Peyer's patch (tissue), 4 donors: Measurements from ENCODE around the gene STK32C. TPM values are rescaled to one million over a fixed set of nuclear protein-coding genes. Genes with fewer than 3 reads are reported as not detected.
"Not testable (repeated sequence)": the region's sequence is repeated elsewhere in the genome, so short reads cannot be mapped to it uniquely, and the experiment has no call there.

Experiments
- DNase-seq, 3 donors: peaks; one replicate each; pipeline ENCODE4 v3.0.0-alpha.2; 2017 to 2019
- H3K27ac ChIP-seq, 4 donors: fragments of 200-600 bp; sonication (generic); one replicate each; pipeline ENCODE4 v1.5.1; 2016 to 2019
- H3K27me3 ChIP-seq, 2 donors: fragments of 200-600 bp; sonication (generic); one replicate each; pipeline ENCODE4 v1.5.1; 2019
- H3K36me3 ChIP-seq, 3 donors: fragments of 200-600 bp; sonication (generic); one replicate each; pipeline ENCODE4 v1.5.1; 2016 to 2019
- H3K4me1 ChIP-seq, 4 donors: fragments of 200-600 bp; sonication (generic); one replicate each; pipeline ENCODE4 v1.5.1; 2016 to 2019
- H3K4me3 ChIP-seq, 4 donors: fragments of 200-600 bp; sonication (generic); 1 replicate in 3 of 4; 2 replicates in 1 of 4; pipeline ENCODE4 v1.5.1; 2016 to 2019; ENCODE audit warnings: mild to moderate bottlenecking in 1 of 4
- H3K9me3 ChIP-seq, 4 donors: fragments of 200-600 bp; sonication (generic); one replicate each; pipeline ENCODE4 v1.5.1; 2016 to 2019; ENCODE audit warnings: mild to moderate bottlenecking in 1 of 4
- CTCF ChIP-seq, 6 experiments: fragments of 450-650 bp in 4 of 6; fragments of 200-600 bp in 2 of 6; sonication (generic) in 1 of 6; IDR thresholded peaks; one replicate each; pipeline ENCODE4 v1.5.1; 2017 to 2019; ENCODE audit warnings: antibody characterized with exemption in 6 of 6, mild to moderate bottlenecking in 3 of 6, moderate library complexity in 1 of 6
- POLR2A ChIP-seq, 2 donors: fragments of 450-650 bp; IDR thresholded peaks; one replicate each; pipeline ENCODE4 v1.5.1; 2017; ENCODE audit warnings: antibody characterized with exemption in 2 of 2, mild to moderate bottlenecking in 2 of 2, moderate library complexity in 2 of 2
- total RNA-seq, 4 donors: library from RNA; depleted of rRNA; stranded (reverse); fragments of >200 nt; gene quantifications; one replicate each; pipeline ENCODE4 v1.1.0, GENCODE V29; 2016

Gene STK32C
- total RNA-seq, 4 donors from 2014 or later, result 0.35 to 23.9 (median 4.4) TPM

DNA sequence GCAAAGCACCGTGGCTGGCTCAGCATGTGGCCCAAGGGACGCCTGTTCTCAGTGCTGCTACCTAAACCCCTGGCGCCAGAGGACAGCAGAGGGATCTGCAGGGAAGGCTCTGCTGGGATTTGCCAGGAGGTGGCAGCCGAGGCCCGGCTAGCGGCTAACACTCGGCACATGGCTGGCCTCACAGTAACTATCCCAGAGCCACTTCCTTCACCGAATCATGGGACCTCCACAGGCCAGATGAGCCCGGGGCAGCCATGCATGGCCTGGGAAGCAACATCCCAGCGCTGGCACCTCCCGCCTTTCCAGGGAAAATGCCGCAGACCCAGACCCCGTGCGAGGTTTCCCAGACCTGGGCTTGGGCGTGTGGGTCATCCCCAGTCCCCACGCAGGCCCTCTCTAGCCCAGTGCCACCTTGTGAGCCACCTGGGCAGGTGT, 84.6 kb downstream of the STK32C start:
- TF ChIP-seq POLR2A (IDR thresholded peaks at IDR 0.05) (no peak), CTCF (IDR thresholded peaks at IDR 0.05) (peak; percentile 72 to 94 (median 87))
- DNase-seq, result peak; percentile 72 to 87 (median 82)
- H3K36me3 ChIP-seq, result no peaks in the 10 kb centered on the region
- no peak overlapping the region for H3K4me3 ChIP-seq
- peaks cover 0 to 5% (median 0%) of the 10 kb centered on the region in 4 donors for H3K4me1 ChIP-seq
- no peaks in the 10 kb centered on the region for H3K9me3 ChIP-seq
- H3K27me3 ChIP-seq, result no peaks in the 10 kb centered on the region
- no peak overlapping the region for H3K27ac ChIP-seq

DNA sequence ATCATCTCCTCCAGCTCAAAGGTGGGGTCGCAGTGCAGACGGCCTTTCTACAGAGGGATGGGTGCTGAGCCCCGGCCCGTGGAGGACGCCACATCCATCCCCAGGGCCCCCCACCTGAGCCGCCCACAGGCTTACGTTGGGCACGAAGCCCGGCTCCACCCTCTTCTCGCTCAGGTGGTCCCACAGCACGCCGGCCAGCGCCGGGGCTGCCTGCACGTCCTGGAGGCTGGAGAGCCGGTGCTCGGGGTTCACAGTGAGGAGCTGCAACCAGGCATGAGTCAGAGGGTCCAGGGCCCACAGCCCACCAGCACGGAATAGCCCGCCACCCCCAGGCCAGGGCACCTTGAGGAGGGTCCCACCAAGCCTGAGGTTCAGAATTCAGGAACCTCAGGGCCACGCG, 85.0 kb downstream of the STK32C start:
- DNase-seq, result no peak
- no peaks in the 10 kb centered on the region for H3K9me3 ChIP-seq
- H3K4me1 ChIP-seq, result peaks cover 0 to 5% (median 0%) of the 10 kb centered on the region in 4 donors
- TF ChIP-seq POLR2A (IDR thresholded peaks at IDR 0.05) (no peak), CTCF (IDR thresholded peaks at IDR 0.05) (no peak)
- H3K36me3 ChIP-seq, result no peaks in the 10 kb centered on the region
- no peak overlapping the region for H3K27ac ChIP-seq
- H3K4me3 ChIP-seq, result no peak overlapping the region
- no peaks in the 10 kb centered on the region for H3K27me3 ChIP-seq

DNA sequence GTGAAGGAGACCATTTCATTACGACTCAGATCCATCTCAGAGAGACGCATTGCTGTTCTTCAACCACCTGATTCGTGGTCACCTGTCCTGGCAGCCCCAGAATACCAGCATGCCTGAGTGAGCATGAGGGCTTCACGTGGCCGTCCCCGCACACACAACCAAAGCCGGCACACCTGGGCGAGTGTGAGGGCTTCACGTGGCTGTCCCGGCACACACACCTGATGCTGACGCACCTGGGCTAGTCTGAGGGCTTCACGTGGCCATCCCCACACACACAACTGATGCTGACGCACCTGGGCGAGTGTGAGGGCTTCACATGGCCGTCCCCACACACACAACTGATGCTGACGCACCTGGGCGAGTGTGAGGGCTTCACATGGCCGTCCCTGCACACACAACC, 86.8 kb downstream of the STK32C start:
- H3K9me3 ChIP-seq, H3K4me1 ChIP-seq, H3K27ac ChIP-seq, H3K27me3 ChIP-seq, DNase-seq, H3K36me3 ChIP-seq, H3K4me3 ChIP-seq: not testable (repeated sequence)

DNA sequence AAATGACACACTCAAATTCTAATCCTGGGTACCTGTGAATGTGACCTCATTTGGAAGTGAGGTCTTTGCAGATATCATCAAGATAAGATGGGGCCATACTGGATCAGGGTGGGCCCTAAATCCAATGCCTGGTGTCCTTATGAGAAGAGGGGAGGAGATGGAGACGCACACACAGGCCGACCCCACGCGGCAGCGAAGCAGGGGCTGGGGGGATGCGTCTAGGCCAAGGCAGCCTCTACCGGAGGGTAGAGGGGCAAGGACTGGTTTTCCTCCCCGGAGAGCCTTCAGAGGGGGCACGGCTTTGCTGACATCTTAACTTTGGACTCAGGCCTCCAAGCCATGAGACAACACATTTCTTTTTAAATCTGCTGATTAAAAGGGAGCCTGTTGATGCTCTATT, 87.7 kb downstream of the STK32C start:
- peaks cover 0 to 9% (median 2%) of the 10 kb centered on the region in 4 donors for H3K9me3 ChIP-seq
- H3K4me1 ChIP-seq, result peaks cover 0 to 5% (median 0%) of the 10 kb centered on the region in 4 donors
- H3K4me3 ChIP-seq, result no peak overlapping the region
- no peaks in the 10 kb centered on the region for H3K36me3 ChIP-seq
- TF ChIP-seq CTCF (IDR thresholded peaks at IDR 0.05) (no peak), POLR2A (IDR thresholded peaks at IDR 0.05) (no peak)
- DNase-seq, result no peak
- no peak overlapping the region for H3K27ac ChIP-seq
- no peaks in the 10 kb centered on the region for H3K27me3 ChIP-seq

GRCh38 chr10:132219486-132219885, 88.3 kb downstream of the STK32C start:
- no peak for TF ChIP-seq CTCF (IDR thresholded peaks at IDR 0.05)
- DNase-seq, result no peak
- Histone ChIP-seq H3K27ac (no peak overlapping the region), H3K4me1 (peaks cover 0 to 5% (median 0%) of the 10 kb centered on the region in 4 donors), H3K4me3 (no peak overlapping the region), H3K27me3 (no peaks in the 10 kb centered on the region), H3K36me3 (no peaks in the 10 kb centered on the region), H3K9me3 (peaks cover 0 to 9% (median 2%) of the 10 kb centered on the region in 4 donors)

GRCh38 chr10:132216441-132216840, 91.3 kb downstream of the STK32C start:
- not testable (repeated sequence) for H3K4me1 ChIP-seq, H3K27me3 ChIP-seq, H3K9me3 ChIP-seq, H3K4me3 ChIP-seq, H3K36me3 ChIP-seq, H3K27ac ChIP-seq, DNase-seq

DNA sequence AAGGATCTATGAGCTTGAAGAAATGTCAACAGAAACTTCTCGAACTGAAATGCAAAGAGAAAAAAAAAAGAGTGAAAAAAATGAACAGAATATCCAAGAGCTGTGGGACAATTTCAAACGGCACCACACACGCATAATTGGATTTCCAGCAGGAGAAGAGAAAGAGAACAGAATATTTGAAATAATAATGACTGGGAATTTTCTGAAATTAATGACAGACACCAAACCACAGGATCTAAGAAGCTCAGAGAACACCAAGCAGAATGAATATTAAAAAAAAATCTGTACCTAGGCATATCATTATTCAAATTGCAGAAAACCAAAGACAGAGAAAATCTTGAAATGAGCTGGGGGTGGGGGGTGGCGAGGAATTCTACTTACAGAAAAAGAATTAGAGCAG, 93.8 kb downstream of the STK32C start:
- peaks cover 0 to 9% (median 2%) of the 10 kb centered on the region in 4 donors for H3K9me3 ChIP-seq
- no peaks in the 10 kb centered on the region for H3K4me1 ChIP-seq
- no peak overlapping the region for H3K4me3 ChIP-seq

More for the DNA sequence above, 93.8 kb downstream of the STK32C start:
- H3K27me3 ChIP-seq, result no peaks in the 10 kb centered on the region
- DNase-seq, result no peak
- H3K36me3 ChIP-seq, result no peaks in the 10 kb centered on the region
- no peak for TF ChIP-seq POLR2A (IDR thresholded peaks at IDR 0.05)
- no peak for TF ChIP-seq CTCF (IDR thresholded peaks at IDR 0.05)
- H3K27ac ChIP-seq, result no peak overlapping the region
